Measurements from ENCODE around the gene KEL.

GRCh38 chr7:142954680-142955268 is 7.4 kb downstream of the KEL start:
- TF ChIP-seq CTCF (IDR thresholded peaks at IDR 0.05; ENCODE audit: poor library complexity) (no peak), EZH2phosphoT487 (IDR thresholded peaks at IDR 0.05; ENCODE audit: low read depth, severe bottlenecking, unreplicated experiment) (no peak)
